ENCODE measurements around the gene DCD. TPM values are rescaled to one million over a fixed set of nuclear protein-coding genes. Genes with fewer than 3 reads are reported as not detected.

The DCD gene
- total RNA-seq, 3 donors from 2014 or later = not detected

DNA sequence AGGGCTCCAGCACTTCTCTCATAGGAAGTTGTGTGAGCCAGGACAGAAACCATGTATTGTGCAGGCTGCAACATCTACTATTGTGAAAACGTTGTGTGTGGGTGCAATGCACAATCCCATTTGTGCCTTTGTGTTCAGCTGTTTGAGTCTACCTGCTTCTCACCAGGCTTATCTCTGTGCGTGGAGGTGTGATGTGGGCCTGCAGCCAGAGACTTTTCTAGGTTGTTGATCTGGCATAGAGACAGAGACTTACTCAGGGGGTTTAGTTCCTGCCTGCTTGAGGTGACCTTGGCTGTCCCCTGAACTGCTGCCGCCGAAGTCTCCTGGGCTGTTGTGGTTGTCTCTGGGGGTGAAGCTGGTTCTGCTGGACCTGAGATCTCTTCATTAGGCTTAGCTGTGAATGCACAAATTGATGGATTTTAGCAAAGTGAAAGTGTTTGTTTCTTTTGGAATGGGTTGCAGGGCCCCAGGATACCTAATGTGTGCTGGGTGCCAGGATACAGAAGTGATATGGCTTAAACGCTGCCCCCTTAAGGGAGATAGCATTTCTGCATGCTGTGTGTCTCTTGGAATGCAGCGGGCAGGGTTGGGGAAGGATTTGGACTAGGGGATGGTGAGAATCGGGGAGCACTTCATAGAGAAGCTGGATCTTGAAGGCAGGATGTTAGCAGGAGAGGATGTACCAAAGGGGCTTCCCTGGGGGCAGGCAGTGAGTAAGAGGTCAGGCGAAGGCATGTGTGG is 16.0 kb downstream of the DCD start:
- ATAC-seq (no peak), DNase-seq (no peak)
- Mint-ChIP-seq H3K27me3 (ENCODE audit: low read depth) (peaks cover 51% of the 10 kb centered on the region), H3K4me1 (ENCODE audit: low read depth) (no peaks in the 10 kb centered on the region), H3K36me3 (ENCODE audit: insufficient read depth) (no peaks in the 10 kb centered on the region), H3K4me3 (no peak overlapping the region), H3K9me3 (peaks cover 7% of the 10 kb centered on the region)

- Mint-ChIP-seq H3K36me3 (ENCODE audit: insufficient read depth) (no peaks in the 10 kb centered on the region), H3K27me3 (ENCODE audit: low read depth) (peaks cover 57% of the 10 kb centered on the region), H3K9me3 (peaks cover 13% of the 10 kb centered on the region), H3K4me3 (no peak overlapping the region), H3K4me1 (ENCODE audit: low read depth) (no peaks in the 10 kb centered on the region)
- ATAC-seq = no peak
- no peak for DNase-seq
Measured at GRCh38 chr12:54631551-54631950, 16.6 kb downstream of the DCD start.

DNA sequence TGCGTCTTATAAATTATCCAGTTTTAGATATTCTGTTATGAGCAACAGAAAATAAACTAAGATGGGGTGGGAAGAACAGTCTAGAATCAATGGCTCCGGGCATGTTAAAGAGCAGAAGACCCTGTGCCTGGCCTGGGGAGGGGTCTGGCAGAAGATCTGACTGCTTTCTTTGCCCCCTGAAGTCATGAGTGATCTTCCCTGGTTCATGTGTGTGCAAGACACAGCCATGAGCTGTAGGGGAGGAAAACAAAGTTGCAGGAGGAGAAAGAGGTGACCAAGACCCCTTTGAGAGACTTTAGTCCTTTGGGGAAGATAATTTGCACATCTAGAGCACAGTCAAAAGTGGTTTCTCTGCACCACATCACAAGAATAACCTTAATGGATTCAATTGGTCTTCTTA is 18.2 kb downstream of the DCD start:
- ATAC-seq = no peak
- DNase-seq = no peak
- Mint-ChIP-seq H3K36me3 (ENCODE audit: insufficient read depth) (no peaks in the 10 kb centered on the region), H3K9me3 (peaks cover 13% of the 10 kb centered on the region), H3K4me3 (no peak overlapping the region), H3K4me1 (ENCODE audit: low read depth) (no peaks in the 10 kb centered on the region), H3K27me3 (ENCODE audit: low read depth) (peaks cover 68% of the 10 kb centered on the region)

DNA sequence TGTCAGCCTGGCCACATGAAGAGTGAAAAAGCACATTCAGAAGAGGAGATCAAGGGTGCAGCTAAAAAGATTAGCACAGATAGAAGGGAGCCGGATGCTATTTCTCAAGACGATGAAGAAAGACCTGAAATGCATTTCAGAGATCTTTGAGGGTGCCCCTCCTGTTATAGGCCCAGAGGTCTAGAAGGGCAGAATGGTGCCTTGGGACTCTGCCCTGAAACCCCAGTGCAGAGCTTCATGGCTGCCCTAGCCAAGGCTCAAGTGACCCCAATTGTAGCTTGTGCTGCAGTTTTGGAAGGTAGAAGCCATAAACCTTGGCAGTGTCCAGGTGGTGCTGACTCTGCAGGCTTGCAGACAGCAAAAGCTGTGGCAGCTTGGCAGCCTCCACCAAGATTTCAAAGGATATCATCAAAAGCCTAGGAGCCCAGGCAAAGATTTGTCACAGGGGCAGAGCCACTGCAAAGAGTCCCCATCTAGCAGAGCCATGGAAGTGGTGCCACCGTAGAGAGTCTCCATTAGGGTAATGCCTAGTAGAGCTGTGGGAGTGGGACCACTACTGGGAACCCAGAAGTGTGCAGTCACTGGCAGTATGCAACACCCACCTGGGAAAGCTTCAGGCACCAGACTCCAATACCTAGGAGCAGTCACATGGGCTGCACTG is 19.8 kb downstream of the DCD start:
- ATAC-seq (no peak), DNase-seq (no peak)
- H3K9me3 Mint-ChIP-seq = peaks cover 13% of the 10 kb centered on the region
- no peak overlapping the region for H3K4me3 Mint-ChIP-seq
- H3K36me3 Mint-ChIP-seq (ENCODE audit: insufficient read depth) = no peaks in the 10 kb centered on the region
- H3K27me3 Mint-ChIP-seq (ENCODE audit: low read depth) = peaks cover 72% of the 10 kb centered on the region
- H3K4me1 Mint-ChIP-seq (ENCODE audit: low read depth) = no peaks in the 10 kb centered on the region

GRCh38 chr12:54627304-54627703 is 20.9 kb downstream of the DCD start:
- Mint-ChIP-seq H3K36me3 (ENCODE audit: insufficient read depth) (no peaks in the 10 kb centered on the region), H3K4me3 (no peak overlapping the region), H3K27me3 (ENCODE audit: low read depth) (peaks cover 73% of the 10 kb centered on the region), H3K9me3 (peaks cover 13% of the 10 kb centered on the region), H3K4me1 (ENCODE audit: low read depth) (no peaks in the 10 kb centered on the region)
- no peak for DNase-seq
- no peak for ATAC-seq

DNA sequence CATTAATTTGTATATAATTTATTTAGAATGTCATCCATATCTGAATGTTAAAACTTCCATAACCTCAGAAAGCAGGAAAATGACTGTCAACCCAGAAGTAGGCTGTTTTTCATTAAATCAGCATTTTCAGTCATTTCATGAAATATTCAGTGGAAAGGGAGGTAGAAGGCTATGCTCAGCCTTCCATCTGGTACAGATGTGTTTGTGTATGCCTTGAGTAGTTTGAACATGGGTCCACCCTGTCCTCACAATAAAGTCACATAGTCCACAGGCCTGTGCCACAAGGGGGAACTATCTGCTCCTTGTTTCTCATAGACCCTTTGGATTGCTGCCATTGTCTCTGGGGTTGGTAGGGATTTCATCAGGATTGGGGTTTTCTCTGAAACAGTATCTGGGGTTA is 22.6 kb downstream of the DCD start:
- DNase-seq (no peak), ATAC-seq (no peak)
- no peak overlapping the region for H3K4me3 Mint-ChIP-seq
- peaks cover 80% of the 10 kb centered on the region for H3K27me3 Mint-ChIP-seq (ENCODE audit: low read depth)
- no peaks in the 10 kb centered on the region for H3K36me3 Mint-ChIP-seq (ENCODE audit: insufficient read depth)
- no peaks in the 10 kb centered on the region for H3K4me1 Mint-ChIP-seq (ENCODE audit: low read depth)
- peaks cover 13% of the 10 kb centered on the region for H3K9me3 Mint-ChIP-seq

DNA sequence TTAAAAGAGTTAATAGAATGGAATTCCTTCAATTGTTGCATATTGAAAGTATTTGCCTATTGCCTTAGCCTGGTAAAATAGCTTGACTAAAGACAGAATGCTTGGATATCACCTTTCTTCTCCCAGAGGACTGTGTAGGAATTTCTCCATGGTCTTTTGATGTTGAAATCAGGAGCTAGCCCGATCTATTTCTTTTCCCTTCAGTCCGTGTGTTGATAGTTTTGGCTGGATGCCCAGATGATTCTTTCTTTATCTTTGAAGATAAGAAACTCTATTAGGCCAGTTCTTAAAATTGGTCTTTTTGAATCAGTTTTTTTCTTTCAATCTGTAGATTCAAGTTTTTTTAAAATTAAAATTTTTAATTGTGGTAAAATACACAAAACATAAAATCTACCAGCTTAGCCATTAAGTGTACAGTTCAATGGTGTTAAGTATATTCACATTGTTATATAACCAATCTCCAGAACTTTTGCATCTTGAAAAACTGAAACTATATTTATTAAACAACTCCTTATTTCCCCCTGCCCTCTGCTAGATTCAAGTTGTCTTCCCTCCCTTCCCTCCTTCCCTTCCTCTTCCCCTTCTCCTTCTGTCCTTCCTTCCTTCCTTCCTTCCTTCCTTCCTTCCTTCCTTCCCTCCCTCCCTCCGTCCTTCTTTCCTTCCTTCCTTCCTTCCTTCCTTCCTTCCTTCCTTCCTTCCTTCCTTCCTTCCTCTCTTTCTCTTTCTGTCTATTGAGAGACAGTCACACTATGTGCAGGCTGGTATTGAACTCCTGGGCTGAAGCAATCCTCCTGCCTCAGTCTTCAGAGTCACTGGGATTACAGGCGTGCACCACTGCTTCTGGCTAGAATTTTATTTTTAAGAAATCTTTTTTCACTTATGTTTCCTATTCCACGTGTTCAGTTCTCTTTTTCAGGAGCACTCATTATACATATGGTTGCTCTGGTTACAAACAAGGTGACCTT is 23.6 kb downstream of the DCD start:
- H3K4me3 Mint-ChIP-seq = no peak overlapping the region
- ATAC-seq (no peak), DNase-seq (no peak)
- H3K4me1 Mint-ChIP-seq (ENCODE audit: low read depth) = no peaks in the 10 kb centered on the region
- peaks cover 13% of the 10 kb centered on the region for H3K9me3 Mint-ChIP-seq
- no peaks in the 10 kb centered on the region for H3K36me3 Mint-ChIP-seq (ENCODE audit: insufficient read depth)
- H3K27me3 Mint-ChIP-seq (ENCODE audit: low read depth) = peaks cover 71% of the 10 kb centered on the region

GRCh38 chr12:54622463-54623183 is 25.5 kb downstream of the DCD start:
- DNase-seq (no peak), ATAC-seq (no peak)
- peaks cover 7% of the 10 kb centered on the region for H3K9me3 Mint-ChIP-seq
- H3K36me3 Mint-ChIP-seq (ENCODE audit: insufficient read depth) = no peaks in the 10 kb centered on the region
- peaks cover 60% of the 10 kb centered on the region for H3K27me3 Mint-ChIP-seq (ENCODE audit: low read depth)
- no peaks in the 10 kb centered on the region for H3K4me1 Mint-ChIP-seq (ENCODE audit: low read depth)
- H3K4me3 Mint-ChIP-seq = no peak overlapping the region

DNA sequence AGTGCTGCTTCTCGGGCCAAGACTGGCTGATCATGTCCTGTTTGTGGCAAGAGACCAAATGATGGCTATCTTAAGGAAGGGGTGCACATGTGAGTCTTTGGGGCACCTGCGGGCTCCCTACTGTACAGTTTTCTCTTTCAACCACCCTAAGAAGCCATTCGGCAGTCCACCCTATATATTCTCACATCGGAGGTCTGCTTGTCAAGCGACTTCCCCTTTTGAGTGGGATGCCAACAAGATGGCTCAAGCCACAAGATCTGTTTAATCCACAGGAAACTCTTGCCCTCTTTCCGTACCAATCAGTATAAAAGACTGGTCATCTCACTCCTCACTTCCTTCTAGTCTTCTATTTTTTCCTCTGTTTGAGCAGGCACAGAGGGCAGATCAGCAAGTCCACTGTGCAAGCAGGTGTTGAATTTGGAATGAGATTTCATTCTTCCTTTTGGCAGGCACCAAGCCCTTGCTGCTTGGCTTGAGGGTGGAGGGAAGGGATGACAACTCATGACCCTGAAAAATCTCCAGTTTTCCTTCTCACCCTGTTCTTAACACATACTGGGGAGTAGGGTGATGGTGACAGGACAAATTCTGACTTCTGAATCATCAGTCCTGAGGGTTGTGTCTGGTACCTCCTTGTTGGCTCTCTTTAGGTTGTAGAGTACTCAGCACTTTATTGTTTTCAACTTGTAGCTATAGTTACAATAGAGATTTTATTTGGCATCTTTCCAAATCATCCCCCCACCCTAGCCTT is 31.1 kb downstream of the DCD start:
- Mint-ChIP-seq H3K36me3 (ENCODE audit: insufficient read depth) (no peaks in the 10 kb centered on the region), H3K27me3 (ENCODE audit: low read depth) (peaks cover 46% of the 10 kb centered on the region), H3K9me3 (no peaks in the 10 kb centered on the region), H3K4me3 (no peak overlapping the region), H3K4me1 (ENCODE audit: low read depth) (peaks cover 4% of the 10 kb centered on the region)
- no peak for DNase-seq
- ATAC-seq = no peak

DNA sequence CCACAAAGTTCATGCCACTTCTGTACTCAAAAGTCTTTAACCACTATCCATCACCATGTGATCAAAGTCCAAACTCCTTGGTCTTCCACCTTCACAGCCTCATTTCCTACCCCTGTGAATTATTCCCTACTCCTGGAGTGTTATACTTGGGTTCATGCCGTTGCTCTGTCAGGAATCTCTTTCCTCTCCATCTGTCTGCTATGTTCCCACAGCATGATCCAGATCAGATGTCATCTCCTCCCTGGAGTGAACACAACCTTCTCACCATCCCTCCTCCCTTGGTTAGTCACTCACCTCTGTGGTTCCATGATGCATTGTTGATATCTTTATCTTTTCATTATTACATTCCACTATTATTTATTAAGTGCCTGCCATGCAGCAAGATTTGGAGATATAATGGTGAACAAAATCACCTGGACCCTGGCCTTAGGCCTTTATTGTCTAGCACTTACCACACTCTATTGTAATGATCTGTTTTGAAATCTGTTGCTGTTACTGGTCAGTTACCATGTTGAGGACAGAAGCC is 35.9 kb downstream of the DCD start:
- Mint-ChIP-seq H3K9me3 (no peaks in the 10 kb centered on the region), H3K36me3 (ENCODE audit: insufficient read depth) (no peaks in the 10 kb centered on the region), H3K4me3 (no peak overlapping the region), H3K4me1 (ENCODE audit: low read depth) (peaks cover 4% of the 10 kb centered on the region), H3K27me3 (ENCODE audit: low read depth) (peaks cover 33% of the 10 kb centered on the region)
- DNase-seq = no peak
- no peak for ATAC-seq

DNA sequence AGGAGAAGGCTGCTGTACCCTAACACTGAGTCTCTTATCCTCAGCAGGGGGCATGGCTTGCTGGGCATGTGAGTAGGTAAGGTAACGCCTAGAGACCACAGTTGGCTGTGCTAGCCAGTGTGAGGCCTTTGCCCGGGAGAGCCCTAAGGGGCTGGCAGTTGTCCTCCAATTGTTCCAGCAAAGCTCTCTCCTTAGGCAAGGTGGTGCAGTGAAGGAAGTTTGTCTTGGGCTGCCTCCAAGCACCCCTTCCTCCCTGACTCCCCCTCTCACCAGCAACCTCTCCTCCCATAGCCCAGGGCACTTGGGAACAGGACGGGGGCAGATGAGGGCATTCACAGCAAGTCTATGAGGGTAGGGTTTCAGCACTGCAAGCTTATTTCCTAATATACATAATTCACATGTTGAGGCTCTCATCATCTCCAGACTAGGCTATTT is 36.4 kb downstream of the DCD start:
- peaks cover 28% of the 10 kb centered on the region for H3K27me3 Mint-ChIP-seq (ENCODE audit: low read depth)
- H3K36me3 Mint-ChIP-seq (ENCODE audit: insufficient read depth) = no peaks in the 10 kb centered on the region
- no peak overlapping the region for H3K4me3 Mint-ChIP-seq

GRCh38 chr12:54608769-54609168 is 39.4 kb downstream of the DCD start:
- Mint-ChIP-seq H3K27me3 (ENCODE audit: low read depth) (peaks cover 12% of the 10 kb centered on the region), H3K9me3 (no peaks in the 10 kb centered on the region), H3K36me3 (ENCODE audit: insufficient read depth) (no peaks in the 10 kb centered on the region), H3K4me1 (ENCODE audit: low read depth) (no peaks in the 10 kb centered on the region), H3K4me3 (no peak overlapping the region)
- DNase-seq (no peak), ATAC-seq (no peak)

More for the DNA sequence above, 36.4 kb downstream of the DCD start:
- no peaks in the 10 kb centered on the region for H3K9me3 Mint-ChIP-seq
- DNase-seq (no peak), ATAC-seq (no peak)
- H3K4me1 Mint-ChIP-seq (ENCODE audit: low read depth) = peaks cover 1% of the 10 kb centered on the region

- H3K27me3 Mint-ChIP-seq (ENCODE audit: low read depth) = peaks cover 9% of the 10 kb centered on the region
- H3K4me1 Mint-ChIP-seq (ENCODE audit: low read depth) = peaks cover 2% of the 10 kb centered on the region
- no peaks in the 10 kb centered on the region for H3K36me3 Mint-ChIP-seq (ENCODE audit: insufficient read depth)
- H3K9me3 Mint-ChIP-seq = no peaks in the 10 kb centered on the region
- no peak overlapping the region for H3K4me3 Mint-ChIP-seq
- no peak for DNase-seq
- no peak for ATAC-seq
Measured at GRCh38 chr12:54608156-54608555, 40.0 kb downstream of the DCD start.

Data from activated T-cell treated with anti-CD3 and anti-CD28 coated beads, Interleukin-2, amount 50 U/mL, for 4 hours (primary cell).